ENCODE measurements around the gene SMARCA4. TPM values are rescaled to one million over a fixed set of nuclear protein-coding genes. Genes with fewer than 3 reads are reported as not detected.

Gene SMARCA4
- total and polyA plus RNA-seq, 2 donors from 2014 or later, result 59.8 to 124 TPM

DNA sequence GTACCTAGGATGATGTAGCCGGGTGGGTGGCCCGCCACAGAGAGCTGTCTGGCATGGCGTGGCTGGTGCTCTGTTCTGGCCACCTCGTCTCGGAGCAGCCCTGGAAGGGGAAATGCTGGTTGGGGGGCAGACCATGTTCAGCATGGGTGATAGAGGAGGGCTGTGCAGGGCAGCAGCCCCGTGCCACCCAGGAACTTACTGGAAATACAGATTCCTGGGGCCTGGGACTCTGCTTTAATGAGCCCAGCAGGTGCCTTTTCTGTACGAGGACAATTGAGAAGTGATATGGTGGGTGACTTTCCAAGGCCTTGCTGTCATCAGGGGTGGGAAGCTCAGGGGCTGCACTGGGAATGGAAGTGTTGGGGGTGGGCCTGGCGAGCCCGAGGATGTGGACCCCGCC is 24.7 kb downstream of the SMARCA4 start:
- Histone ChIP-seq H3K9ac (ENCODE audit: low read length in 3 of 3) (no peak overlapping the region), H3K4me3 (ENCODE audit: low read length in 3 of 3) (no peak overlapping the region), H3K27me3 (ENCODE audit: control insufficient read depth, insufficient read depth, low read length) (no peaks in the 10 kb centered on the region), H3K9me3 (ENCODE audit: control insufficient read depth in 2 of 3, insufficient read depth in 1 of 3, low read length in 3 of 3) (no peaks in the 10 kb centered on the region), H3K36me3 (ENCODE audit: control insufficient read depth in 2 of 3, insufficient read depth in 3 of 3, low read length in 3 of 3) (peaks cover 0 to 33% (median 18%) of the 10 kb centered on the region in 3 donors), H3K4me1 (ENCODE audit: control insufficient read depth in 2 of 3, insufficient read depth in 2 of 3, low read depth in 1 of 3, low read length in 3 of 3) (peaks cover 0 to 10% (median 9%) of the 10 kb centered on the region in 3 donors), H3K27ac (ENCODE audit: low read depth in 2 of 2, low read length in 2 of 2) (no peak overlapping the region)
- intact Hi-C loops (cut with DNase I), result no loop called here
- no peak for TF ChIP-seq CTCF (IDR thresholded peaks at IDR 0.05; ENCODE audit: borderline replicate concordance, extremely low read depth, insufficient read depth)
- FAIRE-seq (no peak), DNase-seq (no peak)

GRCh38 chr19:10986301-10987127 is 25.7 kb downstream of the SMARCA4 start:
- no peak for DNase-seq
- no peak overlapping the region for H3K27ac ChIP-seq (ENCODE audit: low read depth in 2 of 2, low read length in 2 of 2)
- no peaks in the 10 kb centered on the region for H3K4me1 ChIP-seq (ENCODE audit: control insufficient read depth in 2 of 3, insufficient read depth in 2 of 3, low read depth in 1 of 3, low read length in 3 of 3)
- no peak for TF ChIP-seq CTCF (IDR thresholded peaks at IDR 0.05; ENCODE audit: borderline replicate concordance, extremely low read depth, insufficient read depth)
- no peaks in the 10 kb centered on the region for H3K27me3 ChIP-seq (ENCODE audit: control insufficient read depth, insufficient read depth, low read length)
- no peak overlapping the region for H3K4me3 ChIP-seq (ENCODE audit: low read length in 3 of 3)
- no peaks in the 10 kb centered on the region for H3K9me3 ChIP-seq (ENCODE audit: control insufficient read depth in 2 of 3, insufficient read depth in 1 of 3, low read length in 3 of 3)
- H3K9ac ChIP-seq (ENCODE audit: low read length in 3 of 3), result no peak overlapping the region
- H3K36me3 ChIP-seq (ENCODE audit: control insufficient read depth in 2 of 3, insufficient read depth in 3 of 3, low read length in 3 of 3), result peaks cover 2 to 43% (median 23%) of the 10 kb centered on the region in 3 donors
- no peak for FAIRE-seq
- intact Hi-C loops (cut with DNase I), result no loop called here

DNA sequence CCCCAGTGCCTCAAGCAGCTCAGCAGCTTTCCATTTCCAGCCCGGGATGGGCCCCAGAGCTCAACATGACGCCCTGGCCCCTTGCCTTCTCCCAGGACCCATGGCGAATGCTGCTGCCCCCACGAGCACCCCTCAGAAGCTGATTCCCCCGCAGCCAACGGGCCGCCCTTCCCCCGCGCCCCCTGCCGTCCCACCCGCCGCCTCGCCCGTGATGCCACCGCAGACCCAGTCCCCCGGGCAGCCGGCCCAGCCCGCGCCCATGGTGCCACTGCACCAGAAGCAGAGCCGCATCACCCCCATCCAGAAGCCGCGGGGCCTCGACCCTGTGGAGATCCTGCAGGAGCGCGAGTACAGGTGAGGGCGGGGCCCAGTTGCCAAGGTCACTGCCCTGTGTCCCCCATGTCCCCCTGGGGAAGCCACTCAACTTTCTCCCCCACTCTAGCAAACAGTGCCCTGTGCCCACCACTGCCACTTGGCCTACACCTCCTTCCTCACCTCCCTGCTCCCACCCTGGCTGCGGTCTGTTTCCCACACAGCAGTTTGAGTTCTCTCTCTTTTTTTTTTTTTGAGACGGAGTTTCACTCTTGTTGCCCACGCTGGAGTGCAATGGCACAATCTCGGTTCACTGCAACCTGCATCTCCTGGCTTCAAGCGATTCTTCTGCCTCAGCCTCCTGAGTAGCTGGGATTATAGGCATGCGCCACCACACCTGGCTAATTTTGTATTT is 26.9 kb downstream of the SMARCA4 start:
- Histone ChIP-seq H3K27me3 (ENCODE audit: control insufficient read depth, insufficient read depth, low read length) (no peaks in the 10 kb centered on the region), H3K4me3 (ENCODE audit: low read length in 3 of 3) (no peak overlapping the region), H3K9me3 (ENCODE audit: control insufficient read depth in 2 of 3, insufficient read depth in 1 of 3, low read length in 3 of 3) (no peaks in the 10 kb centered on the region), H3K9ac (ENCODE audit: low read length in 3 of 3) (no peak overlapping the region), H3K4me1 (ENCODE audit: control insufficient read depth in 2 of 3, insufficient read depth in 2 of 3, low read depth in 1 of 3, low read length in 3 of 3) (no peaks in the 10 kb centered on the region), H3K36me3 (ENCODE audit: control insufficient read depth in 2 of 3, insufficient read depth in 3 of 3, low read length in 3 of 3) (peaks cover 2 to 45% (median 23%) of the 10 kb centered on the region in 3 donors), H3K27ac (ENCODE audit: low read depth in 2 of 2, low read length in 2 of 2) (no peak overlapping the region)
- no peak for TF ChIP-seq CTCF (IDR thresholded peaks at IDR 0.05; ENCODE audit: borderline replicate concordance, extremely low read depth, insufficient read depth)
- no peak for DNase-seq
- intact Hi-C loops (cut with DNase I), result no loop called here
- no peak for FAIRE-seq

Data from kidney (tissue), 14 donors.